D721Med (cell line): ENCODE results near the gene DNAI1.

Experiments
- DNase-seq: peaks from one replicate; pipeline ENCODE4 v3.0.0; 2011; ENCODE audit warnings: low spot score; ENCODE audit not compliant: insufficient read length
- FAIRE-seq: peaks from 2 replicates; lab custom pipeline; 2011; peaks lifted over from hg19 to GRCh38; lab: Jason Lieb, UNC
- TF ChIP-seq, protein P1 (sequence below): IDR thresholded peaks from 2 replicates; pipeline ENCODE4 v1.5.1; 2012; ENCODE audit warnings: mild to moderate bottlenecking, control low read depth; ENCODE audit not compliant: insufficient read depth; ENCODE audit errors: missing control alignments

Gene DNAI1

DNA sequence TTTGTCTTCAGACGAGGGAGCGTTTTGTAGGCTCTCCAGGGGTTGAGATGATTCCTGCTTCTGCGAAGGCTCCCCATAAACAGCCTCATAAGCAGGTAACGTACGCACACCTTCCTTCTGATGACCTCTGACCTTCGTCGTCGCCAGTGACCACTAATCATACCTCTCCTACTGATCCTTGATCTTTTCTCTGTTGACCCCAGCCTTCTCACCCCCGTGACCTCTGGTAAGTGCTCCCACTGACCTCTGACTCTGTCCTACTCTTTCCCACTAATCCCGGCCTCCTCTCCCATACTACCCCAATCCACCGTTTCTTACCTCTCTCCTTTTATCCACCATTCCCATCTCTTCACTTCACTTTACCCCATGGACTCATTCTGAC is 345 bp downstream of the DNAI1 start:
- DNase-seq, result no peak
- no peak for FAIRE-seq
- TF ChIP-seq, protein P1, sequence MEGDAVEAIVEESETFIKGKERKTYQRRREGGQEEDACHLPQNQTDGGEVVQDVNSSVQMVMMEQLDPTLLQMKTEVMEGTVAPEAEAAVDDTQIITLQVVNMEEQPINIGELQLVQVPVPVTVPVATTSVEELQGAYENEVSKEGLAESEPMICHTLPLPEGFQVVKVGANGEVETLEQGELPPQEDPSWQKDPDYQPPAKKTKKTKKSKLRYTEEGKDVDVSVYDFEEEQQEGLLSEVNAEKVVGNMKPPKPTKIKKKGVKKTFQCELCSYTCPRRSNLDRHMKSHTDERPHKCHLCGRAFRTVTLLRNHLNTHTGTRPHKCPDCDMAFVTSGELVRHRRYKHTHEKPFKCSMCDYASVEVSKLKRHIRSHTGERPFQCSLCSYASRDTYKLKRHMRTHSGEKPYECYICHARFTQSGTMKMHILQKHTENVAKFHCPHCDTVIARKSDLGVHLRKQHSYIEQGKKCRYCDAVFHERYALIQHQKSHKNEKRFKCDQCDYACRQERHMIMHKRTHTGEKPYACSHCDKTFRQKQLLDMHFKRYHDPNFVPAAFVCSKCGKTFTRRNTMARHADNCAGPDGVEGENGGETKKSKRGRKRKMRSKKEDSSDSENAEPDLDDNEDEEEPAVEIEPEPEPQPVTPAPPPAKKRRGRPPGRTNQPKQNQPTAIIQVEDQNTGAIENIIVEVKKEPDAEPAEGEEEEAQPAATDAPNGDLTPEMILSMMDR, result no peak

DNA sequence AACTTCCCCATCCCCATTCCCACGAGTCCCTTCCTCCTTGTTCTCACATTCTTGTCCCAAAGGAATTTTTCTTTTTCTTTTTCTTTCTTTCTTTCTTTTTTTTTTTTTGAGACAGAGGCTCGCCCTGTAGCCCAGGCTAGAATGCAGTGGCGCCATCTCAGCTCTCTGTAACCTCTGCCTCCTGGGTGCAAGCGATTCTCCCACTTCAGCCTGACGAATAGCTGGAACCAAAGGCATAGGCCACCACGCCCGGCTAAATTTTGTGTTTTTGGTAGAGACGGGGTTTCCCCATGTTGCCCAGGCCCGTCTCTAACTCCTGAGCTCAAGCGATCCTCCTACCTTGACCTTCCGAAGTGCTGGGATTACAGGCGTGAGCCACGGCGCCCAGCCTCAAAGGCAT is 751 bp downstream of the DNAI1 start:
- no peak for FAIRE-seq

DNA sequence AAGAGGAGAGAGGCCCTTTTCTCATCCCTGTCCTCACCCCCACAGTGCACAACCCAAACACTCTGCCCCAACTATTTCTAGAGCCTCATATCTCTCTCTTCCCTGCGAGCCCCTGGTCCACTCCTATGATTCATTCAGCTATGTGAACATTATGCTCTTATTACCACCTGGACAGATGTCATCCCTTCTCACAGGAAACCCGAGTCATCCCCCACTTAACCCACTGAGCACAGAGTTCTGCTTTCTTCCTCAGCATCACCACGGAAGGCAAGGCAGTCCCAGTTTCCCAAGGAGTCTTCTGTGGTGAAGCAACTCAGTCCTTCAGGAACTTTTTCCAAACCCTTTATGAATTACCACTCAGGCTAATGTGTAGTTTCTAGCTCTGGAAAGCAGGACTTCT is 1.3 kb downstream of the DNAI1 start:
- TF ChIP-seq, protein P1, result no peak
- DNase-seq (no peak), FAIRE-seq (no peak)

More for the DNA sequence above, 751 bp downstream of the DNAI1 start:
- DNase-seq, result no peak
- TF ChIP-seq, protein P1, result no peak

DNA sequence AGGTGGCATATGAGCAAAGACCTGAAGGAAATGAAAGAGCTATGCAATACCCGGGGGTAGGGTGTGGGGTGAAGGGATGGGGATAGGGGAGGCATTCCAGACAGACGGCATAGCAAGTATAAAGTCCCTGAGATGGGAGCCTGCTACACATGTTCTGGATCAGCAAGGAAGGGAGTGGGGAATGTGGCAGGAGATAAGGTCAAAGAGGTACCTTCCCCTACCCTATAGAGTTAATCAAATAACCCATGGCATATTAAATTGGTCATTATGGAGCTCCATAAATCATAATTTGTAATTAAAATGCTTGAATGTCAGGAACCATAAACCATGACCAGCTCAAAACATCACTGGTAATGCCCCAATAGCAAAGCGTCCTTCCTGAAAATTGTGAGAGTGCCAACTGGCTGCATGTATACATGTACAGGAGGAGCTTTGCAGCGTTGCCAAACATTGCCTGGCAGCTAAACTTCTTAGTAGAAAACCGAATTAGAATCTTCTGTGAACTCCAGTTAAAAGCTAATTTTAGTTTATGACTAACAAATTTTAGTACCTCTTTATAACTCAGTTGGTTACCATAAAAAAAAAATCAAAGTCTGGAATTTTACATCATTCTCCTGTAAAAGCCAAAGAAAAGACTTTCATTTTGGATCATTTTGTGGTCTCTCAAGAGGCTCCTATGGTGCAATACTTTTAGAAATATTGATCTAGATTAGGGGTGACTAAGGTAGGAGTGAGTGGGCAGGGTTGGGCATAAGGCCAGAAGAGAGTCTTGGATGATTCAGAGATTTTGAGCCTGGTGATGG is 4.7 kb downstream of the DNAI1 start:
- DNase-seq (no peak), FAIRE-seq (no peak)
- TF ChIP-seq, protein P1, result no peak

DNA sequence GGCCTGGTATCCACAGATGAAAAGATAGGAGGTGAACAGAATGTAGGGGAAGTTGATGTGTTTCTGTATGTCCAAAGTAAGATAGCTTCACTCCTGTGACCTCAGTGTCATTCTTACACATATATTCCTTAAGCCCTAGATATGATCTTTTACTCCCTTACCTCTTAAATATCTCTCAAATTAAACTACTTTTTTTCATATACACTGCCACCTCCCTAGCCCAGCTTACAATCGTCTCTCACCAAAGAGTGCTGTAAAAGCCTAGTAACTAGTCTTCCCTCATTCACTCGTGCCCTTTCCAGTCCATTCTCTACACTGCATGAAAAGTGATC is 5.3 kb downstream of the DNAI1 start:
- FAIRE-seq (no peak), DNase-seq (no peak)
- TF ChIP-seq, protein P1, result no peak

DNA sequence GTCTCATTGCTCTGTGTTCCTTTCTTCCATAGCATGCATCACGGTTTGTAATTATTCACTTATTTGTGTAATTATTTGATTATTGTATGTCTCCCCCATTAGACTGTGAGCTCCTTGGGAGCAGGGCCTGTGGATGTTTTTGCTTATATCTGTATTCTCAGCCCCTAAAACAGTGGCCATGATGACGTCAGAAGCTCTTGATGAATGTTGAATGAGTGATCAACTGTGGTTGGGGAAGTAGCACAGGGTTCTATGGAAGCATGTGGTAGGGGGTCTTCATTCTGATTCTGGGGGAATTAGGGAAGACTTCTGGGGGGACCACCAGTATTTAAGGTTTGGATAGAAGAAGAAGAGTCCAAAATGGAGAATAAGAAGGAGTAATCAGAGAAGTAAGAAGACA is 6.0 kb downstream of the DNAI1 start:
- no peak for FAIRE-seq
- DNase-seq, result no peak
- TF ChIP-seq, protein P1, result no peak

DNA sequence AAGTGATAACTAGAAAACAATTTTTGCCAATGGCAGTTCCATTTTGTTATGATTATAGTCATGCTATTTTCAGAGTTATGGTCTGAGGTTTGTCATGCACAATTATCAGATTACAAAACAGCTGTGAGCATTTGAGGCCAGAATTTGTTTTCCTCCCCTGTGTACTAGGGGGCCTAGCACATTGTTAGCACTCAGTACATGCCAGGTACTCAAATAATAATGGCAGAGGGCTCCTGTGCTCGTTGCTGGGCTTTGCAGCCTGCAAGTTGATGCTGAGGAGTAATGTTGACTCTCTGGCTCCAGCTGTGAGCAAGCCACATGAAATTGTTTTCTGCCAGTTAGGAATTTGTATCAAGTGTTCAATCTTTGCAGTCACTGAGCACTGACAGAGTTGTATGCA is 6.9 kb downstream of the DNAI1 start:
- TF ChIP-seq, protein P1, result no peak
- no peak for FAIRE-seq
- DNase-seq, result no peak
